ENCODE results near the gene SLC8A2.

- no peak for TF ChIP-seq POLR2AphosphoS5 (IDR thresholded peaks at IDR 0.05; ENCODE audit: low read depth, low read length)
- no peak for TF ChIP-seq TAF1 (IDR thresholded peaks at IDR 0.05; ENCODE audit: borderline replicate concordance, insufficient read depth, low read length)
- no peak for TF ChIP-seq REST (IDR thresholded peaks at IDR 0.05; ENCODE audit: insufficient read depth in 1 of 2, low read depth in 2 of 2, low read length in 2 of 2)
- no peak for TF ChIP-seq FOXP2 (optimal IDR thresholded peaks at IDR 0.05; ENCODE audit: borderline replicate concordance, extremely low read depth, extremely low read length, insufficient read depth)
These were observed 90.6 kb downstream of the SLC8A2 start for GRCh38 chr19:47381121-47381520.
